ENCODE measurements around the gene PGAP6.

- TF ChIP-seq, protein P1, sequence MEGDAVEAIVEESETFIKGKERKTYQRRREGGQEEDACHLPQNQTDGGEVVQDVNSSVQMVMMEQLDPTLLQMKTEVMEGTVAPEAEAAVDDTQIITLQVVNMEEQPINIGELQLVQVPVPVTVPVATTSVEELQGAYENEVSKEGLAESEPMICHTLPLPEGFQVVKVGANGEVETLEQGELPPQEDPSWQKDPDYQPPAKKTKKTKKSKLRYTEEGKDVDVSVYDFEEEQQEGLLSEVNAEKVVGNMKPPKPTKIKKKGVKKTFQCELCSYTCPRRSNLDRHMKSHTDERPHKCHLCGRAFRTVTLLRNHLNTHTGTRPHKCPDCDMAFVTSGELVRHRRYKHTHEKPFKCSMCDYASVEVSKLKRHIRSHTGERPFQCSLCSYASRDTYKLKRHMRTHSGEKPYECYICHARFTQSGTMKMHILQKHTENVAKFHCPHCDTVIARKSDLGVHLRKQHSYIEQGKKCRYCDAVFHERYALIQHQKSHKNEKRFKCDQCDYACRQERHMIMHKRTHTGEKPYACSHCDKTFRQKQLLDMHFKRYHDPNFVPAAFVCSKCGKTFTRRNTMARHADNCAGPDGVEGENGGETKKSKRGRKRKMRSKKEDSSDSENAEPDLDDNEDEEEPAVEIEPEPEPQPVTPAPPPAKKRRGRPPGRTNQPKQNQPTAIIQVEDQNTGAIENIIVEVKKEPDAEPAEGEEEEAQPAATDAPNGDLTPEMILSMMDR (IDR thresholded peaks at IDR 0.05; ENCODE audit: low read length): no peak
- TF ChIP-seq EZH2phosphoT487 (IDR thresholded peaks at IDR 0.05; ENCODE audit: low read length) (no peak), EZH2 (optimal IDR thresholded peaks at IDR 0.05; ENCODE audit: low read depth, low read length) (no peak)
Observed at GRCh38 chr16:368388-369158, 13.2 kb downstream of the PGAP6 start.

Measured in MM.1S (cell line).